Neural progenitor cell (in vitro differentiated cells): Measurements from ENCODE around the gene COG2. TPM values are rescaled to one million over a fixed set of nuclear protein-coding genes. Genes with fewer than 3 reads are reported as not detected.

Experiments used
- DNase-seq: peaks from one replicate; pipeline ENCODE4 v3.0.0-alpha.2; 2016; ENCODE audit warnings: low spot score
- H2AFZ ChIP-seq: fragments of 200-600 bp; sonication (generic); replicated peaks from 2 replicates; pipeline ENCODE4 v1.6.1; 2016; ENCODE audit warnings: antibody characterized with exemption
- H3F3A ChIP-seq: fragments of 200-600 bp; sonication (generic); 2 replicates; pipeline ENCODE4 v1.6.1; 2016; ENCODE audit warnings: antibody characterized with exemption, low read depth
- H3K27ac ChIP-seq: fragments of 200-600 bp; sonication (generic); 2 replicates; pipeline ENCODE4 v1.5.1; 2016; ENCODE audit warnings: mild to moderate bottlenecking
- H3K27me3 ChIP-seq: fragments of 200-600 bp; sonication (generic); 2 replicates; pipeline ENCODE4 v1.6.1; 2016; ENCODE audit warnings: mild to moderate bottlenecking, moderate library complexity
- H3K36me3 ChIP-seq: fragments of 200-600 bp; sonication (generic); 2 replicates; pipeline ENCODE4 v1.5.1; 2016
- H3K4me1 ChIP-seq: fragments of 200-600 bp; sonication (generic); 2 replicates; pipeline ENCODE4 v1.6.1; 2016; ENCODE audit warnings: mixed run types
- H3K4me2 ChIP-seq: fragments of 200-600 bp; sonication (generic); 2 replicates; pipeline ENCODE4 v1.6.1; 2016
- H3K4me3 ChIP-seq: fragments of 200-600 bp; sonication (generic); 2 replicates; pipeline ENCODE4 v1.5.1; 2016
- H3K79me2 ChIP-seq: fragments of 200-600 bp; sonication (generic); 2 replicates; pipeline ENCODE4 v1.6.1; 2016; ENCODE audit warnings: low read depth
- H3K9ac ChIP-seq: fragments of 200-600 bp; sonication (generic); 2 replicates; pipeline ENCODE4 v1.6.1; 2016
- H3K9me3 ChIP-seq: fragments of 200-600 bp; sonication (generic); 2 replicates; pipeline ENCODE4 v1.5.1; 2016; ENCODE audit warnings: low read depth
- H4K20me1 ChIP-seq: fragments of 200-600 bp; sonication (generic); 2 replicates; pipeline ENCODE4 v1.6.1; 2016; ENCODE audit warnings: low read depth
- H3K27ac Mint-ChIP-seq: 3 replicates; pipeline ENCODE4 v1.8.0; 2021; ENCODE audit warnings: mixed read lengths
- H3K27me3 Mint-ChIP-seq: 2 replicates; pipeline ENCODE4 v1.8.0; 2022; ENCODE audit warnings: low read depth, mild to moderate bottlenecking, inconsistent platforms, moderate library complexity, mixed read lengths; ENCODE audit not compliant: insufficient read depth
- H3K36me3 Mint-ChIP-seq: 3 replicates; pipeline ENCODE4 v1.8.0; 2021; ENCODE audit warnings: mixed read lengths
- H3K4me1 Mint-ChIP-seq: 3 replicates; pipeline ENCODE4 v1.8.0; 2021; ENCODE audit warnings: mixed read lengths
- H3K4me3 Mint-ChIP-seq: 3 replicates; pipeline ENCODE4 v1.8.0; 2021; ENCODE audit warnings: mild to moderate bottlenecking, moderate library complexity, mixed read lengths
- H3K9me3 Mint-ChIP-seq: 3 replicates; pipeline ENCODE4 v1.8.0; 2020; ENCODE audit warnings: mixed read lengths
- CTCF ChIP-seq: fragments of 200-600 bp; sonication (generic); IDR thresholded peaks from 2 replicates; pipeline ENCODE4 v1.5.1; 2017; ENCODE audit warnings: antibody characterized with exemption, mild to moderate bottlenecking
- EZH2 ChIP-seq: fragments of 200-600 bp; sonication (generic); IDR thresholded peaks from 2 replicates; pipeline ENCODE4 v1.6.1; 2017; ENCODE audit warnings: antibody characterized with exemption, mild to moderate bottlenecking, moderate library complexity
- EZH2phosphoT487 ChIP-seq: fragments of 200-600 bp; sonication (generic); IDR thresholded peaks from 2 replicates; pipeline ENCODE4 v1.6.1; 2017; ENCODE audit warnings: antibody characterized with exemption
- total RNA-seq: library from RNA; depleted of rRNA; stranded (reverse); fragments of >200 nt; gene quantifications from 2 replicates; pipeline ENCODE4 v1.2.3, GENCODE V29; 2015; ENCODE audit warnings: low replicate concordance

Gene COG2
- total RNA-seq, 1 donor from 2014 or later: 38.9 TPM

GRCh38 chr1:230735447-230735846 is 93.2 kb downstream of the COG2 start:
- Histone ChIP-seq H3K4me1 (no peaks in the 10 kb centered on the region), H3K9ac (no peak overlapping the region), H3F3A (no peaks in the 10 kb centered on the region), H2AFZ (no peak overlapping the region), H3K9me3 (peaks cover 6% of the 10 kb centered on the region), H3K36me3 (no peaks in the 10 kb centered on the region), H3K79me2 (no peaks in the 10 kb centered on the region), H4K20me1 (no peaks in the 10 kb centered on the region), H3K4me3 (no peak overlapping the region), H3K27ac (no peak overlapping the region), H3K27me3 (no peaks in the 10 kb centered on the region), H3K4me2 (no peak overlapping the region)
- Mint-ChIP-seq H3K4me3 (no peak overlapping the region), H3K27ac (no peak overlapping the region), H3K36me3 (no peaks in the 10 kb centered on the region), H3K27me3 (peaks cover 10% of the 10 kb centered on the region), H3K9me3 (peaks cover 2% of the 10 kb centered on the region), H3K4me1 (no peaks in the 10 kb centered on the region)
- no peak for DNase-seq
- TF ChIP-seq EZH2 (no peak), EZH2phosphoT487 (no peak), CTCF (no peak)

GRCh38 chr1:230737622-230738262 is 95.5 kb downstream of the COG2 start:
- no peaks in the 10 kb centered on the region for H3K79me2 ChIP-seq
- H3K9ac ChIP-seq: no peak overlapping the region
- H3K9me3 ChIP-seq: peaks cover 6% of the 10 kb centered on the region
- H3K4me2 ChIP-seq: no peak overlapping the region
- no peak for DNase-seq
- H3K27me3 Mint-ChIP-seq: peaks cover 8% of the 10 kb centered on the region
- H3K27ac ChIP-seq: no peak overlapping the region
- no peak for TF ChIP-seq EZH2phosphoT487
- no peak for TF ChIP-seq CTCF
- TF ChIP-seq EZH2: no peak
- no peak overlapping the region for H2AFZ ChIP-seq
- H3K4me1 ChIP-seq: no peaks in the 10 kb centered on the region
- H3K36me3 ChIP-seq: no peaks in the 10 kb centered on the region
- H3K36me3 Mint-ChIP-seq: no peaks in the 10 kb centered on the region
- H3F3A ChIP-seq: no peaks in the 10 kb centered on the region
- peaks cover 2% of the 10 kb centered on the region for H3K9me3 Mint-ChIP-seq
- H3K4me3 ChIP-seq: no peak overlapping the region
- no peak overlapping the region for H3K27ac Mint-ChIP-seq
- H3K4me1 Mint-ChIP-seq: no peaks in the 10 kb centered on the region
- H3K27me3 ChIP-seq: no peaks in the 10 kb centered on the region
- no peaks in the 10 kb centered on the region for H4K20me1 ChIP-seq
- no peak overlapping the region for H3K4me3 Mint-ChIP-seq

GRCh38 chr1:230739564-230740290 is 97.4 kb downstream of the COG2 start:
- no peaks in the 10 kb centered on the region for H3K4me1 ChIP-seq
- H3K79me2 ChIP-seq: no peaks in the 10 kb centered on the region
- H2AFZ ChIP-seq: no peak overlapping the region
- Mint-ChIP-seq H3K9me3 (peaks cover 2% of the 10 kb centered on the region), H3K4me1 (peaks cover 4% of the 10 kb centered on the region), H3K27ac (no peak overlapping the region), H3K4me3 (no peak overlapping the region), H3K36me3 (no peaks in the 10 kb centered on the region), H3K27me3 (peaks cover 8% of the 10 kb centered on the region)
- H3K27ac ChIP-seq: no peak overlapping the region
- H3F3A ChIP-seq: no peaks in the 10 kb centered on the region
- no peak overlapping the region for H3K4me2 ChIP-seq
- H4K20me1 ChIP-seq: no peaks in the 10 kb centered on the region
- H3K9ac ChIP-seq: no peak overlapping the region
- no peaks in the 10 kb centered on the region for H3K27me3 ChIP-seq
- DNase-seq: no peak
- H3K4me3 ChIP-seq: no peak overlapping the region
- no peak for TF ChIP-seq EZH2phosphoT487
- no peak for TF ChIP-seq EZH2
- TF ChIP-seq CTCF: no peak
- H3K36me3 ChIP-seq: no peaks in the 10 kb centered on the region
- peaks cover 6% of the 10 kb centered on the region for H3K9me3 ChIP-seq

Other genes with a start within 250 kb of the COG2 start
- gene PGBD5, start 216.1 kb upstream of the COG2 start, total RNA-seq: 1.2 and 3.6 TPM in 2 replicates
- 0.15 and 0.80 TPM in 2 replicates for gene AGT, start 71.6 kb downstream of the COG2 start, total RNA-seq
- gene CAPN9, start 104.9 kb downstream of the COG2 start, total RNA-seq: 0.15 and 0.19 TPM in 2 replicates
- 48.5 and 66.7 TPM in 2 replicates for gene C1orf198, start 226.0 kb downstream of the COG2 start, total RNA-seq